H7 (cell line): ENCODE measurements around the gene RARRES1. TPM values are rescaled to one million over a fixed set of nuclear protein-coding genes. Genes with fewer than 3 reads are reported as not detected.

Experiments
- DNase-seq: peaks from one replicate; pipeline ENCODE4 v3.0.0; 2012
- H3K27me3 ChIP-seq: 2 replicates; pipeline ENCODE4 v1.6.0; 2011; ENCODE audit warnings: mild to moderate bottlenecking, low read length; ENCODE audit not compliant: control insufficient read depth, insufficient read depth
- H3K36me3 ChIP-seq: replicated peaks from 2 replicates; pipeline ENCODE4 v1.5.1; 2011; ENCODE audit warnings: low read length; ENCODE audit not compliant: control insufficient read depth, insufficient read depth
- H3K4me3 ChIP-seq: 2 replicates; pipeline ENCODE4 v1.5.1; 2011; ENCODE audit warnings: low read depth, mild to moderate bottlenecking, control low read depth, low read length, moderate library complexity; ENCODE audit not compliant: insufficient read depth
- total RNA-seq: library from RNA; depleted of rRNA; stranded (reverse); fragments of >200 nt; shearing (Covaris generic); gene quantifications from 2 replicates; pipeline ENCODE4 v1.2.3, GENCODE V29; 2014

Gene RARRES1
- total RNA-seq, 1 experiment from 2014 or later = not detected

DNA sequence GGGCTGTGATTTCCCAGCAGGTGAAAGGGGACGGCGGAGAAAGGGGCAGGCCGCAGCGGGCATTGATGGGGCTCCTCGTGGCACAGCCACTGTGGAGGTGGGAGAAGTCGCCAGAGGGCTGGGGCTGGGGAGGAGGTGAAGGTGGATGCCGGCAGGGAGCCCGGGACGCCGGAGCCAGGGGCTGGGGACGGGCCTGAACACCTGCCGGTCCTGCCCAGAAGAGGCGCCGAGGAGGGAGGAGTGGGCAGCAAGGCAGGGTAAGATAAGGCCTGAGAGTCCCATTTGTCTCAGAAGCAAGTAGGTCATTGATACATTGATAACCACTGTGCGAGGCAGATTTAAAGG is 571 bp upstream of the RARRES1 start:
- Histone ChIP-seq H3K27me3 (peaks cover 24% of the 10 kb centered on the region), H3K36me3 (no peaks in the 10 kb centered on the region)
- peak; percentile 79 for DNase-seq

GRCh38 chr3:158731486-158731885 is 771 bp downstream of the RARRES1 start:
- DNase-seq = peak; percentile 30
- no peaks in the 10 kb centered on the region for H3K36me3 ChIP-seq
- peak overlapping the region; percentile 58 for H3K4me3 ChIP-seq
- peaks cover 24% of the 10 kb centered on the region for H3K27me3 ChIP-seq

More for the DNA sequence above, 571 bp upstream of the RARRES1 start:
- peak overlapping the region; percentile 58 for H3K4me3 ChIP-seq

DNA sequence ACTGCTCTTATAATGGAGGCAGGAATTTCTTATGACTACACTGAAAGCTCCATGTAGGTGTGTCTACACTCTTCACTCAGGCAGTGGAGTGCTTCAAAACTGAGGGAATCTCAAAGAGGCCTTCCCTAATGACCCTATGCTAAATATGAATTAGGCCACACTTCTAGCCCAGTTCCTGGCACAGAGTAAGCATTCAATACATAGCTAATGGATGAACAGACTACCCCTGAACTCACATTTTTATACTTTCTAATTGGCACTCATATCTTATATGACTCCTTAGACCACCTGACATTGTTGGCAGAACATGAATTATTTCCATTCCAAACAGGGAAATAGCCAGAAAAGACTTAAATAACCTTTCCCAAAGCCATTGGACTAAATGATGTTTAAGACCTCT is 3.4 kb downstream of the RARRES1 start:
- no peak for DNase-seq
- Histone ChIP-seq H3K36me3 (no peaks in the 10 kb centered on the region), H3K27me3 (peaks cover 24% of the 10 kb centered on the region), H3K4me3 (no peak overlapping the region)

DNA sequence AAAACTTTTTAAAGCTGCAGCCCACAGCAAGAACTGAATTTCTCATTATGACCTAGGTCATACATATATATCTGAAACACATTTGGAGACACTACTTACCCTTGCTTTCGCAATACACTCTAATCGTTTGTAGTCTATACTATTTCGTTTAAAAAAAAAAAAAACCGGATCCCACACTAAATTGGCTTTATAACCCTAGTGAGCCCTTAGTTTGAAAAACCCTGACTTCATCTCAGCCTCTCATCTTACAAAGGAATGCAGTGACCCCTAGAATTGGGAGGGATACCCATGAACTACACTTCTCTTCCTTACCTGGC is 4.2 kb downstream of the RARRES1 start:
- H3K4me3 ChIP-seq = no peak overlapping the region

GRCh38 chr3:158727206-158728060 is 4.8 kb downstream of the RARRES1 start:
- Histone ChIP-seq H3K4me3 (no peak overlapping the region), H3K27me3 (peaks cover 15% of the 10 kb centered on the region), H3K36me3 (no peaks in the 10 kb centered on the region)
- DNase-seq = peak; percentile 78

More for the DNA sequence above, 4.2 kb downstream of the RARRES1 start:
- H3K27me3 ChIP-seq = peaks cover 21% of the 10 kb centered on the region
- no peak for DNase-seq
- H3K36me3 ChIP-seq = no peaks in the 10 kb centered on the region

- DNase-seq = no peak
- H3K4me3 ChIP-seq = no peak overlapping the region
- no peaks in the 10 kb centered on the region for H3K36me3 ChIP-seq
- H3K27me3 ChIP-seq = no peaks in the 10 kb centered on the region
Observed at GRCh38 chr3:158725348-158726011, 6.8 kb downstream of the RARRES1 start.

DNA sequence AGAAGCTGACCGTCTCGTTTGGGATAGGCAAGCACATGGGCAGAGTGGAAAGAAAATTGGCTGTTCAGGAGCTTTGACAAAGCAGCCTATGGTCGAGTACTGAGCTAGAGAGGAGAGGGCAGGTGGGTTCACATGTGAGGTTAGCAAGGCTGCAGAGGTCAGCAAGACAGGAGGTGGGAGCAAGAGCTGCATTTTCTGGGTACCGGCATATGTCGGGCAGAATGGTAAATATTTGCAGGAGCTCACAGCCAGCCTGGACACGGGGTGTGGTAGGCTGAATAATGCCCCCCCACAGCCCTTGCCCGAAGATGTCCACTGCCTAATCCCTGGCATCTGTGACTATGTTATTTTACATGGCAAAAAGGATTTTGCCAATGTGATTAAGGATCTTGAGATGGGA is 8.3 kb downstream of the RARRES1 start:
- DNase-seq = no peak
- no peaks in the 10 kb centered on the region for H3K27me3 ChIP-seq
- H3K36me3 ChIP-seq = no peaks in the 10 kb centered on the region
- no peak overlapping the region for H3K4me3 ChIP-seq

- no peak overlapping the region for H3K4me3 ChIP-seq
- no peak for DNase-seq
- no peaks in the 10 kb centered on the region for H3K36me3 ChIP-seq
- no peaks in the 10 kb centered on the region for H3K27me3 ChIP-seq
Observed at GRCh38 chr3:158722108-158722507, 10.1 kb downstream of the RARRES1 start.

- no peak for DNase-seq
- Histone ChIP-seq H3K4me3 (no peak overlapping the region), H3K36me3 (no peaks in the 10 kb centered on the region; the same call in 1 of the 2 replicates), H3K27me3 (no peaks in the 10 kb centered on the region)
Observed at GRCh38 chr3:158718490-158719170, 13.6 kb downstream of the RARRES1 start.

GRCh38 chr3:158717576-158717975 is 14.7 kb downstream of the RARRES1 start:
- H3K4me3 ChIP-seq = no peak overlapping the region
- no peak for DNase-seq

DNA sequence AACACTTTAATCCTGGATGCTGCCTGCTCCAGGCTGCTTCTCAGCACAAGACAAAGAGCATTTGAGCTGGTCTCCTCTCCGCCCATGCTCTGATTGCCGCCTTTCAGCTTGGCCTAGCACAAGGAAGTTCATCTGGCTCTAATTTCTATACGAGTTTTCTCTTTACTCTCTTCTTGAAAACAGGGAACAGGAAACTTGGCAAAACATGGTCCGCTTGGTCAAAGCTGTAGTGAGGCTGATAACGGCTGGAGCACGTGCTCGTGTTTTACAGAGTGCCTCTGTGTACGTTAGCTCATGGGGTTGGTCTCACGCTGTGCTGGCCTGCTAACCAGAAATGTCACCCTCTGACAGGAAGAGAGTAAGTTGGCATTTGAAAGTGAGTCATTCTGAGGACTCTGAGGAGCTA is 19.2 kb downstream of the RARRES1 start:
- Histone ChIP-seq H3K36me3 (peaks cover 1% of the 10 kb centered on the region; the same call in 1 of the 2 replicates), H3K4me3 (no peak overlapping the region), H3K27me3 (no peaks in the 10 kb centered on the region)
- DNase-seq = peak; percentile 38

More at GRCh38 chr3:158717576-158717975, 14.7 kb downstream of the RARRES1 start:
- Histone ChIP-seq H3K27me3 (no peaks in the 10 kb centered on the region), H3K36me3 (no peaks in the 10 kb centered on the region; the same call in 1 of the 2 replicates)

DNA sequence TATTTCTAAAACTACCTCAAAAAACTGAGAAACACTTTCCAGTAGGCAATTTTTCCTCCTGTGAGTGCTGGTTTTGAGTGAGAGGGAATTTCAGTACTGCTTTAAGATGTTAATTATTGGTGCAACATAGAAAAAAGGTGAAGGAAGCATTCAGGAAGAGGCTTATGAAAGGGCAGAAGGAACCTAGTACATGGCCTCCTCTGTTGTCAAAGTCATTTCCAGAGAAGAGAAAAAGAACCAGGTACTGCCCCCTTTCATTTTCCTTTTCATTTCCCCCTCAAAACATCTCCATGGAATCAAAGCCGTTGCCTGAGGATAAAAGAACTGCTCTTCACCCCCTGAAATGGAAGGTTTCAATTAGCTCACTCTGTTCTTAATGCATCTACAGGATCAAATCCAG is 19.8 kb downstream of the RARRES1 start:
- no peak for DNase-seq
- Histone ChIP-seq H3K27me3 (no peaks in the 10 kb centered on the region), H3K4me3 (no peak overlapping the region), H3K36me3 (peaks cover 1% of the 10 kb centered on the region; the same call in 1 of the 2 replicates)

GRCh38 chr3:158711886-158712285 is 20.4 kb downstream of the RARRES1 start:
- Histone ChIP-seq H3K36me3 (peaks cover 1% of the 10 kb centered on the region; the same call in 1 of the 2 replicates), H3K27me3 (no peaks in the 10 kb centered on the region), H3K4me3 (no peak overlapping the region)
- no peak for DNase-seq

DNA sequence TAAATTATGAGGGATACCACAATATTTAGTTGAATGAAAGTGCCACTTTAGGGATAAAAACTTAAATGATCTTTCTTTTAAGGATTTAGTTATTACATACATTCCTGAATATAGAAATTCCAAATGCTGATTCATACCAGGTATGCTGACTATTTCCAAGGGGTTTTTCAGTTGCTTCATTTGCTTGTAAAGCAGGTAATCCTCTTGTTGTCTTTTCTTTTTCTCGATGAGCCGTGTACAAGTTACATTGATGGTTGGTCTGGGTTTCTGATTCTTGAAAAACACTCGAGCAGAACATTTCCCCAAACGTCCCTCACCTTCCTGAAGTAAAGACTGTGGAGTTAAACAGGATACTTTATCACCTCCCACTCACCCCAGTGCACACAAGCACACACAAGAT is 21.7 kb downstream of the RARRES1 start:
- peaks cover 1% of the 10 kb centered on the region; the same call in 1 of the 2 replicates for H3K36me3 ChIP-seq
- no peaks in the 10 kb centered on the region for H3K27me3 ChIP-seq

More for the DNA sequence above, 21.7 kb downstream of the RARRES1 start:
- no peak overlapping the region for H3K4me3 ChIP-seq
- DNase-seq = no peak
